Measurements from ENCODE around the gene NOM1.
"Not testable (repeated sequence)": the region's sequence is repeated elsewhere in the genome, so short reads cannot be mapped to it uniquely, and the experiment has no call there.

NOM1 gene, protein sequence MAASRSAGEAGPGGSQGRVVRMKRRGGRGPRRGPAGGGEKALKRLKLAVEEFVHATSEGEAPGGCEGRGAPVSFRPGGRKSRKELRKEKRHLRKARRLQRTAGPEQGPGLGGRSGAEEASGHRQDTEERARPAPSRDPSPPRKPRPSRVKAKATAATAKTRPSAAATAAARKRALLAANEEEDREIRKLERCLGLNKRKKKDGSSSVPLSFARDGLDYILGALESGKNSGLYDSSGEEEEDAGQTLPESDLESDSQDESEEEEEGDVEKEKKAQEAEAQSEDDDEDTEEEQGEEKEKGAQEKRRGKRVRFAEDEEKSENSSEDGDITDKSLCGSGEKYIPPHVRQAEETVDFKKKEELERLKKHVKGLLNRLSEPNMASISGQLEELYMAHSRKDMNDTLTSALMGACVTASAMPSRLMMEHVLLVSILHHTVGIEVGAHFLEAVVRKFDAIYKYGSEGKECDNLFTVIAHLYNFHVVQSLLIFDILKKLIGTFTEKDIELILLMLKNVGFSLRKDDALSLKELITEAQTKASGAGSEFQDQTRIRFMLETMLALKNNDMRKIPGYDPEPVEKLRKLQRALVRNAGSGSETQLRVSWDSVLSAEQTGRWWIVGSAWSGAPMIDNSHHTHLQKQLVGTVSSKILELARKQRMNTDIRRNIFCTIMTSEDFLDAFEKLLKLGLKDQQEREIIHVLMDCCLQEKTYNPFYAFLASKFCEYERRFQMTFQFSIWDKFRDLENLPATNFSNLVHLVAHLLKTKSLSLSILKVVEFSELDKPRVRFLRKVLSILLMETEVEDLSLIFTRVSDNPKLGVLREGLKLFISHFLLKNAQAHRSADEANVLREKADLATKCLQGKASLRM

DNA sequence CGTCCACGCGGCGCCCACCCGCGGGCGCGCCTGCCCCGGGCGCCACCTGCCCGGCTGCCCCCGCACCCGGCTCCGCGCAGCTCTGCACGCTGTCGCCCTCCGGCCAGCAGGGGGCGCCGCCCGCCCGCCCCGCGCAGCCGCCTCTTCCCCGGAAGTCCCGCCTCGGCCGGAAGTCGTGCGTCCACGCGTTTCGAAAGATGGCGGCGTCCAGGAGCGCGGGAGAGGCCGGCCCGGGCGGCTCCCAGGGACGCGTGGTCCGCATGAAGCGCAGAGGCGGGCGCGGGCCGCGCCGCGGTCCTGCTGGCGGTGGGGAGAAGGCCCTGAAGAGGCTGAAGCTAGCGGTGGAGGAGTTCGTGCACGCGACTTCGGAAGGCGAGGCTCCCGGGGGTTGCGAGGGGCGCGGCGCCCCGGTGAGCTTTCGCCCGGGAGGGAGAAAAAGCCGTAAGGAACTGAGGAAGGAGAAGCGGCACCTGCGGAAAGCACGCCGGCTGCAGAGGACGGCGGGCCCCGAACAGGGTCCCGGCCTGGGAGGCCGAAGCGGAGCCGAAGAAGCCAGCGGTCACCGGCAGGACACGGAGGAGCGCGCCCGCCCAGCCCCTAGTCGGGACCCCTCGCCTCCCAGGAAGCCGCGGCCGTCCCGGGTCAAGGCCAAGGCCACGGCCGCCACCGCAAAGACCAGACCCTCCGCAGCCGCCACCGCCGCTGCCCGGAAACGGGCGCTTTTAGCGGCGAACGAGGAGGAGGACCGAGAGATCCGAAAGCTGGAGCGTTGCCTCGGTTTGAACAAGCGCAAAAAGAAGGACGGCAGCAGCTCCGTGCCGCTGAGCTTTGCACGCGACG is at the start of gene NOM1:
TSS of gene NOM1 (plus strand) at position 172 of the 840 bp plus-strand sequence. CDS start at position 198, 26 bp downstream.
- TF ChIP-seq, protein P1, sequence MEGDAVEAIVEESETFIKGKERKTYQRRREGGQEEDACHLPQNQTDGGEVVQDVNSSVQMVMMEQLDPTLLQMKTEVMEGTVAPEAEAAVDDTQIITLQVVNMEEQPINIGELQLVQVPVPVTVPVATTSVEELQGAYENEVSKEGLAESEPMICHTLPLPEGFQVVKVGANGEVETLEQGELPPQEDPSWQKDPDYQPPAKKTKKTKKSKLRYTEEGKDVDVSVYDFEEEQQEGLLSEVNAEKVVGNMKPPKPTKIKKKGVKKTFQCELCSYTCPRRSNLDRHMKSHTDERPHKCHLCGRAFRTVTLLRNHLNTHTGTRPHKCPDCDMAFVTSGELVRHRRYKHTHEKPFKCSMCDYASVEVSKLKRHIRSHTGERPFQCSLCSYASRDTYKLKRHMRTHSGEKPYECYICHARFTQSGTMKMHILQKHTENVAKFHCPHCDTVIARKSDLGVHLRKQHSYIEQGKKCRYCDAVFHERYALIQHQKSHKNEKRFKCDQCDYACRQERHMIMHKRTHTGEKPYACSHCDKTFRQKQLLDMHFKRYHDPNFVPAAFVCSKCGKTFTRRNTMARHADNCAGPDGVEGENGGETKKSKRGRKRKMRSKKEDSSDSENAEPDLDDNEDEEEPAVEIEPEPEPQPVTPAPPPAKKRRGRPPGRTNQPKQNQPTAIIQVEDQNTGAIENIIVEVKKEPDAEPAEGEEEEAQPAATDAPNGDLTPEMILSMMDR (IDR thresholded peaks at IDR 0.05; ENCODE audit: low read depth, low read length, missing control alignments), result peak; percentile 58
- peak within 1 kb of the TSS; percentile 90 for H3K4me3 ChIP-seq (replicated peaks; ENCODE audit: low read depth, low read length)
- DNase-seq (ENCODE audit: extremely low read depth, low read depth), result no peak

DNA sequence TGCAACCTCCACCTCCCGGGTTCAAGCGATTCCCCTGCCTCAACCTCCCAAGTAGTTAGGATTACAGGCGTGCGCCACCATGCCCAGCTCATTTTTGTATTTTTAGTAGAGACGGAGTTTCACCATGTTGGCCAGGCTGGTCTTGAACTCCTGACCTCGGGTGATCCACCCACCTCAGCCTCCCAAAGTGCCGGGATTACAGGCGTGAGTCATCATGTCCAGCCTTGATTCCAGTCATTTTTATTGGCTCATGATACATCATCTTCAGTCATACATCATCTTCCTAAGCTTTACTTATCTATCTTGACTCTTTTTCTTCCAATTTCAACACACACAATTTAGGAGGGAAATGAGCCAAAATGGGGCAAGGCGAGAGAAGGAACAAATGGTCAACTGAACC is 49.4 kb upstream of the NOM1 start:
- DNase-seq (ENCODE audit: extremely low read depth, low read depth); H3K4me3 ChIP-seq (replicated peaks; ENCODE audit: low read depth, low read length): not testable (repeated sequence)

DNA sequence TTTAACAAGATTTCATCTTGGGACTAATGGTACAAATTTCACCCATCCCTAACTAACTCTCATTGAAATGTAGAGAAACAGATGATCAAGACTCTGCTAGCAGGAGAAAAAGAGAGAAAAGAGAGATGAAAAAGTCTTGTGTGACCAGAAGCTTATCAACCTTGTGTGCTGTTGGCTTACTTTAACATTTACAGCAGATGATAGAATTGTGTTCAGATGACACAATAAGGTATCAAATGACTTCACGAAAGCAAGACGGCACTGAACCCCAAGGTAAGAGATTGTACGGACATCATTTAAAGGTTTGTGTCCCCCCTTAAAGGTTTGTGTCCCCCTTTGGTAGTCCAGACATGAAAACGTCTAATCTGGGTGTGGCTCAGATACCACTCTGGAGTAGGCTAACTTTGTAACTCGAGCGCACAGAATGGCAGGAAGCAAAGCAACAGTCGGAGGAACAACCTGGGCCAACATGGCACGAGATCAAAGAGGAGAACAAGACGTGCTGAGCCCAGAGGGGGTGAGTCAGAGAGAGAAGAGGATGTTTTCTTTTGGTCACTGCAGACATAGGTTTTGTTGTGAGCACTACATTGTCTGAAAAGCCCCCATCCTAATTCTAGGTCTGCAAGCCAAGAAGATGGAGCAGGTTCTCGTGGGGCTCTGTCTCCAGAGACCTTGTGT is 46.1 kb upstream of the NOM1 start:
- TF ChIP-seq, protein P1 (IDR thresholded peaks at IDR 0.05; ENCODE audit: low read depth, low read length, missing control alignments), result no peak
- DNase-seq (ENCODE audit: extremely low read depth, low read depth), result no peak
- H3K4me3 ChIP-seq (replicated peaks; ENCODE audit: low read depth, low read length), result no peak overlapping the region

DNA sequence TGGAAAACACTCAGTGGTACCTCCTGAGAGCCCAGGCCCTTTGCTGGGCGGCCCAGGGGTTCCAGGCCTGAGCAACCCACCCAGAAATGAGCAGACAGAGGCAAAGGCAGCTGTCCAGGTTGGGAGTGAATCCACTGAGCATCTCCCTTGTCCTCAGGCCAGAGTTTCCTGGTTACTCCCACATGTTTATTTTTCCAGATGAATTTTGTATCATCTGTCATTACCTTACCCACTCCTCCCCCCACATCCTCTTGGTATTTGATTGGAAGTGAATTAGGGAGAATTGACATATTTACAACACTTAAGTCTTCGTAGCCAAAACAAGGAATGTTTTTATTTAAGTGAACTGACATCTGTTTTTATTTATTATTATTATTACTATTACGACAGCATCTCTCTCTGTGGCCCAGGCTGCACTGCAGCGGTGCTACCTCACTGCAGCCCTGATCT is 43.3 kb upstream of the NOM1 start:
- peak; percentile 90 for DNase-seq (ENCODE audit: extremely low read depth, low read depth)
- H3K4me3 ChIP-seq (replicated peaks; ENCODE audit: low read depth, low read length), result no peak overlapping the region
- TF ChIP-seq, protein P1 (IDR thresholded peaks at IDR 0.05; ENCODE audit: low read depth, low read length, missing control alignments), result no peak

DNA sequence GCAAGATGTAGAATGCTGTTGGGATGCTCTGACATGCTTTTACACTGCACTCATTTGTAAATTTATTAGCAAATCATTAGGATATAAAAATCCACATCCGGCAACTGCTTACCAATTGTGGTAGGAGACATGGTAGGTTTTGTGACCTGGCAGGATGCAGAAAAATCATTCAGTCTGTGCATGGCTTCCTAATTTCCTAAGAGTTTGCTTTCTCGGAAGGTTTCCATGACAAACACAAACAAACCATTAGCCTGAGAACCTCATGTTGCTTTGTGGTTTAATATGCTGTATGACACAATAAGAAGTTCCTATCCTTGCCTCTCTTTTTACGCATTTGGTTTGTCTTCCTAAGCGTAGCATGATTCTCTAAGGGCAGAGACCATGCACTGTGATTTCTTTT is 41.9 kb upstream of the NOM1 start:
- no peak overlapping the region for H3K4me3 ChIP-seq (replicated peaks; ENCODE audit: low read depth, low read length)
- TF ChIP-seq, protein P1 (IDR thresholded peaks at IDR 0.05; ENCODE audit: low read depth, low read length, missing control alignments), result no peak
- peak; percentile 97 for DNase-seq (ENCODE audit: extremely low read depth, low read depth)

DNA sequence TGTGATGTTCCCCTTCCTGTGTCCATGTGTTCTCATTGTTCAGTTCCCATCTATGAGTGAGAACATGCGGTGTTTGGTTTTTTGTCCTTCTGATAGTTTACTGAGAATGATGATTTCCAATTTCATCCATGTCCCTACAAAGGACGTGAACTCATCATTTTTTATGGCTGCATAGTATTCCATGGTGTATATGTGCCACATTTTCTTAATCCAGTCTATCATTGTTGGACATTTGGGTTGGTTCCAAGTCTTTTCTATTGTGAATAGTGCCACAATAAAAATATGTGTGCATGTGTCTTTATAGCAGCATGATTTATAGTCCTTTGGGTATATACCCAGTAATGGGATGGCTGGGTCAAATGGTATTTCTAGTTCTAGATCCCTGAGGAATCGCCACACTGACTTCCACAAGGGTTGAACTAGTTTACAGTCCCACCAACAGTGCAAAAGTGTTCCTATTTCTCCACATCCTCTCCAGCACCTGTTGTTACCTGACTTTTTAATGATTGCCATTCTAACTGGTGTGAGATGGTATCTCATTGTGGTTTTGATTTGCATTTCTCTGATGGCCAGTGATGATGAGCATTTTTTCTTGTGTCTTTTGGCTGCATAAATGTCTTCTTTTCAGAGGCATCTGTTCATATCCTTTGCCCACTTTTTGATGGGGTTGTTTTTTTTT is 39.8 kb upstream of the NOM1 start:
- not testable (repeated sequence) for DNase-seq (ENCODE audit: extremely low read depth, low read depth); H3K4me3 ChIP-seq (replicated peaks; ENCODE audit: low read depth, low read length)

DNA sequence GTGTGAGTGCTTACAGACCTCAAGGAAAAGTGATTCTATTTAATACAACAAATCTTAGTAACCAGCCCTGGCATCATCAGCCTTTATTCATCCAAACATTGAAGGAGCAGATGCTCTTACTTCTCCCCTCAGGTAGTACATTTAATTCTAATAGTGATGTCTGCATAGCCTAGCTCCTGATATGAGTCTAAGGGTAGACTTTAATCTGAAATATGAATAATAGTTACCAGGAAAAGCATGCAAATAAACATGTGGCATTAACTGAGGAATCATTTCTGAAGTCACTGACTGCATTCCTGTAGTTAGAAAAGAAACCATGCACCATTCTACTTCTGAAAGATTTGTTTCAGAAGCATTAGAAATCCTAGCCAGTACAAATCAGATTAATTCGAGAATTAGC is 30.9 kb upstream of the NOM1 start:
- no peak overlapping the region for H3K4me3 ChIP-seq (replicated peaks; ENCODE audit: low read depth, low read length)
- DNase-seq (ENCODE audit: extremely low read depth, low read depth), result no peak
- TF ChIP-seq, protein P1 (IDR thresholded peaks at IDR 0.05; ENCODE audit: low read depth, low read length, missing control alignments), result no peak
